Measurements from ENCODE around the gene GLIS1.

GLIS1 gene

DNA sequence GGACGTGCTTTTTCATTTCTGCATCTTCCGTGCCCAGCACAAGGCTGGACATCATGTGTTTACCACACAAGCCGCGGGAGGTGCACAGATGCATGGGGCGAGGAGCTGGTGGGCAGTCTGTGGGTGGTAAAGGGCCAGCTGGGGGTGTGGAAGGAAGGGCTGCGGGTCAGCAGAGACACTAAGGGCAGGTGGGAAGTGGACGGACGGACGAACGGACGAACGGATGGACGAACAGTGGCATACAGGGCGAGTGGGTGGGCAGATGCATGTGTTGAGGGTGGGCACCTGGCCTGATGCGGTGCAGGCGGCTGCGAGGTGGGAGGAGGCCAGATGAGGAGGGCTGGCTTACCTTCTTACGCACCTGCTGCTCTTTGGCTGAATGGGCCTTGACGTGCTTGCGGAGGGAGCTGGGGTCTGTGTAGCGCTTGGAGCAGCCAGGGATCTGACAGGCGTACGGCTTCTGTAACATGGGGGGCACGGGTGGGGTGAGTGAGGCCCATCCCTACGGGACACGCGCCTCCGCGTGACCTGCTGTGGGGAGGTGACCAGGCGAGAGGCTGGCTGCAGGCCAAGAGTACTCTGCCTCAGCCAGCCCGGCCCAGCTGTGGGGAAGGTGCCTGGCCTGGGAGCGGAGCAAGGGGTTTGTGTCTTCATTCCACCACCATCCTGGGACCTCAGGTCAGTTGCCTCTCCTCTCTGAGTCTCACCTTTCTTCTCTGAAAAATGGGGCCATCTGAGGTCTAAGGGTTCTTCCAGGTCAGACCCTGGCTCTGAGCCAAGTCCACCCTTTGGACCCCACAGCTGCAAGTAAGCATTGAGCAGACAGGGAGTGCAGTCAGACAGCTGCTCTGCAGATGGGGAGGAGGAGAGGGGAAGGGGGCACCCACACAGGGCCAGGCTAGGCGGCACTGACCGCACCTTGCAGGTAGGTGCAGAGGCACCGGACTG is 214.3 kb downstream of the GLIS1 start:
- H3K27ac ChIP-seq (ENCODE audit: low read length) = no peak overlapping the region
- H3K4me3 ChIP-seq (ENCODE audit: low read length) = no peak overlapping the region
- no peaks in the 10 kb centered on the region for H3K4me1 ChIP-seq (ENCODE audit: control insufficient read depth, low read depth, low read length)
- no peak overlapping the region for H3K9ac ChIP-seq (ENCODE audit: low read length)
- H3K36me3 ChIP-seq (ENCODE audit: control insufficient read depth, low read depth, low read length) = no peaks in the 10 kb centered on the region
- no peaks in the 10 kb centered on the region for H3K27me3 ChIP-seq (ENCODE audit: control insufficient read depth, insufficient read depth, low read length)
- H3K9me3 ChIP-seq (ENCODE audit: control insufficient read depth, low read depth, low read length) = no peaks in the 10 kb centered on the region

DNA sequence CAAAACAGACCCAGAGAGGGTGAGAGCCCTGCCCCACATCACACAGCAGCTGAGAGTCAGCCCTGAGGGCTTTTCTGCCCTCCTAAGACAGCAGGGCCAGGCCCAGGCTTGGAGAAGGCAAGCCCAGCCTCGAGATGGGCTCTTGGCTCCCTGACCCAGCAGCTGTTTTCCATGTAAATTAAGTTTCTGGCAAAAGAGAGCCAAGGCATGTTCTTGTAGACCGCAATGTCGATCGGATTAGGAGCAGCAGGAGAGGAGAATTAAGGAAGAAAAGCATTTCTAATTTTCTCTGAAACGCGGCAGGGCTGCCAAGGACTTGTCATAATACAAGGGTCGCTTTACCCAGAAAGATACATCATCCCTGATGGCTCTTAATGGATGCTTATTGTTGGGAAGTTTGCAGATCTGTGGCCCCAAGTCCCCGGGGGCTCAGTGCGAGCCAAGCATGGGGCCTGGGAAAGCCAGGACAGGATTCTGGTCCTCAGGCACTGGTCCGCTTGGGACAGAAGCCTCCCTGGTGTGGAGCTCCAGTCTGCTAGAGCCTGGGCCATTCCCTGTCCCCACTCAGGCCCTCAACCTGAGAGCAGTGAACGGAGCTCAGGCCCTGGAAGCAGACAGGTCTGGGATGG is 216.9 kb downstream of the GLIS1 start:
- Histone ChIP-seq H3K27me3 (ENCODE audit: control insufficient read depth, insufficient read depth, low read length) (no peaks in the 10 kb centered on the region), H3K9me3 (ENCODE audit: control insufficient read depth, low read depth, low read length) (no peaks in the 10 kb centered on the region), H3K4me3 (ENCODE audit: low read length) (no peak overlapping the region), H3K9ac (ENCODE audit: low read length) (no peak overlapping the region), H3K27ac (ENCODE audit: low read length) (no peak overlapping the region), H3K4me1 (ENCODE audit: control insufficient read depth, low read depth, low read length) (no peaks in the 10 kb centered on the region), H3K36me3 (ENCODE audit: control insufficient read depth, low read depth, low read length) (no peaks in the 10 kb centered on the region)

- Histone ChIP-seq H3K4me3 (ENCODE audit: low read length) (no peak overlapping the region), H3K9ac (ENCODE audit: low read length) (no peak overlapping the region), H3K27me3 (ENCODE audit: control insufficient read depth, insufficient read depth, low read length) (no peaks in the 10 kb centered on the region), H3K27ac (ENCODE audit: low read length) (no peak overlapping the region), H3K4me1 (ENCODE audit: control insufficient read depth, low read depth, low read length) (no peaks in the 10 kb centered on the region), H3K36me3 (ENCODE audit: control insufficient read depth, low read depth, low read length) (no peaks in the 10 kb centered on the region), H3K9me3 (ENCODE audit: control insufficient read depth, low read depth, low read length) (no peaks in the 10 kb centered on the region)
Observed at GRCh38 chr1:53520481-53520880, 218.5 kb downstream of the GLIS1 start.

DNA sequence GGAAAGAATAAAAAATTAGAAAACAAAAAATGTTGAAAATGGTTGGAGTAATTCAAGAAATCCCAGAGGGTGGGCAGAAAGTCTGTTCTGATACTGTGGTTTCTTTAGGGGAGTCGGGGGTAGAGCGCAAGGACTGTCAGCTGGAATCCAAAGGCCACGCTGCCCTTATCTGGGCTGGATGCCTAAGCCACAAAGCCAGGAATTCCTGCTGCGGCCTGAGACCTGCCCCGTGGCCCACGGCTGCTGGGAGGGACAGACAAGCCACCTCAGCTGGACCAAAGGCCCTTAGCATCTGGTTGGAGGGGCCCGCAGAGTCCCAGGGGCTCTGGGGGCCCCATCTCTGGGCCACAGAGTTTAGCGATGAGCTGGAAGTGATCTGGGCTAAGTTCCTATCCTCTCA is 219.5 kb downstream of the GLIS1 start:
- H3K27ac ChIP-seq (ENCODE audit: low read length) = no peak overlapping the region
- no peak overlapping the region for H3K4me3 ChIP-seq (ENCODE audit: low read length)
- no peaks in the 10 kb centered on the region for H3K9me3 ChIP-seq (ENCODE audit: control insufficient read depth, low read depth, low read length)
- no peaks in the 10 kb centered on the region for H3K27me3 ChIP-seq (ENCODE audit: control insufficient read depth, insufficient read depth, low read length)
- no peaks in the 10 kb centered on the region for H3K36me3 ChIP-seq (ENCODE audit: control insufficient read depth, low read depth, low read length)
- no peaks in the 10 kb centered on the region for H3K4me1 ChIP-seq (ENCODE audit: control insufficient read depth, low read depth, low read length)
- no peak overlapping the region for H3K9ac ChIP-seq (ENCODE audit: low read length)

DNA sequence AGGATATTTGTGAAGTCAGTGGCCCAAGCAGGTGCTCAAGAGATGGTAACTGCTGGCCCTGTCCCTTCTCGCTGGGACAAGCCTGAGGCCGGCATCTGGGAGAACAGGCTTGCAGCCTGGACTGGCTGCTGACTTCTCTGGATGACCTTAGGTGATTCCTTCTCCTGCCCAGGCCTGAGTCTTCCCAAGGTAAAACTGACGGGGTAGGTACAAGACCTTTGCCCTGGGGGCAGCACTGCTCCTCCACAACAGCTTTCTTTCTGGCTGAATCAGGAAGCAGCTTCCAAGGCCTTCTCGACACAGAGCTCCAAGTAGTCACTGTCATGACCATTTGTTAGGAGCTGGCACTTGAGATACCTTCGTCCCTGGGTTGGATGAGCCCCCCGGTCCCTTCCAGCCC is 220.2 kb downstream of the GLIS1 start:
- no peak overlapping the region for H3K9ac ChIP-seq (ENCODE audit: low read length)
- H3K4me1 ChIP-seq (ENCODE audit: control insufficient read depth, low read depth, low read length) = no peaks in the 10 kb centered on the region
- H3K4me3 ChIP-seq (ENCODE audit: low read length) = no peak overlapping the region
- H3K36me3 ChIP-seq (ENCODE audit: control insufficient read depth, low read depth, low read length) = no peaks in the 10 kb centered on the region
- no peaks in the 10 kb centered on the region for H3K9me3 ChIP-seq (ENCODE audit: control insufficient read depth, low read depth, low read length)
- H3K27me3 ChIP-seq (ENCODE audit: control insufficient read depth, insufficient read depth, low read length) = no peaks in the 10 kb centered on the region
- H3K27ac ChIP-seq (ENCODE audit: low read length) = no peak overlapping the region

DNA sequence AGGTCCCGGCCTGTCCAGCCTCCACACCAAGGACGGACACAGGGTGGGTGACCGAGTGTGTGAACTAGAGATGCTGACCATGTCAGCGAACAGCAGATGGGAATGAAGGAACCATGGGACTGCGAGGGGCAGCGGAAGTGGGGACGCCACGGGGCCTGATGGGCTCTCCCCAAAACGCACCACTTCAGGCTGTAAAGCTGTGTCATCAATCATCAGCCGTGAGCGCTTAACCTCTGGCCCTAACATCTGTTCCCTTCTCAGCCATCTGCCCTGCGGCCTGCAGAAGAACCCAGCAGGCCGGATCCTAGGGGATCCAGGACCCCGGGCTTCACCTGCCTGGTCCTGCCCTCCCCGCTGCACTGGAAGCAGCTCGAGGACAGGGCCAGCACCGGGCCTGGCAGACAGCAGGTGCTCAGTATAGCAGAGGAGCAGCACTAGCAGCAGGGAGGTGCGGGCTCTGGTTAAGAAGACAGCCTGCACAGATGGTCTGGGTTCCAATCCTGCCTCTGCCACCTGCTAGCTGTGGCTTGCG is 221.1 kb downstream of the GLIS1 start:
- Histone ChIP-seq H3K27me3 (ENCODE audit: control insufficient read depth, insufficient read depth, low read length) (no peaks in the 10 kb centered on the region), H3K9me3 (ENCODE audit: control insufficient read depth, low read depth, low read length) (no peaks in the 10 kb centered on the region), H3K36me3 (ENCODE audit: control insufficient read depth, low read depth, low read length) (no peaks in the 10 kb centered on the region), H3K4me1 (ENCODE audit: control insufficient read depth, low read depth, low read length) (no peaks in the 10 kb centered on the region), H3K4me3 (ENCODE audit: low read length) (no peak overlapping the region), H3K9ac (ENCODE audit: low read length) (no peak overlapping the region), H3K27ac (ENCODE audit: low read length) (no peak overlapping the region)

GRCh38 chr1:53517109-53517508 is 221.9 kb downstream of the GLIS1 start:
- Histone ChIP-seq H3K4me1 (ENCODE audit: control insufficient read depth, low read depth, low read length) (no peaks in the 10 kb centered on the region), H3K27me3 (ENCODE audit: control insufficient read depth, insufficient read depth, low read length) (no peaks in the 10 kb centered on the region), H3K36me3 (ENCODE audit: control insufficient read depth, low read depth, low read length) (no peaks in the 10 kb centered on the region), H3K9ac (ENCODE audit: low read length) (no peak overlapping the region), H3K27ac (ENCODE audit: low read length) (no peak overlapping the region), H3K4me3 (ENCODE audit: low read length) (no peak overlapping the region), H3K9me3 (ENCODE audit: control insufficient read depth, low read depth, low read length) (no peaks in the 10 kb centered on the region)

- no peak overlapping the region for H3K9ac ChIP-seq (ENCODE audit: low read length)
- H3K27me3 ChIP-seq (ENCODE audit: control insufficient read depth, insufficient read depth, low read length) = no peaks in the 10 kb centered on the region
- no peak overlapping the region for H3K4me3 ChIP-seq (ENCODE audit: low read length)
- H3K36me3 ChIP-seq (ENCODE audit: control insufficient read depth, low read depth, low read length) = no peaks in the 10 kb centered on the region
- H3K4me1 ChIP-seq (ENCODE audit: control insufficient read depth, low read depth, low read length) = no peaks in the 10 kb centered on the region
- no peaks in the 10 kb centered on the region for H3K9me3 ChIP-seq (ENCODE audit: control insufficient read depth, low read depth, low read length)
- H3K27ac ChIP-seq (ENCODE audit: low read length) = no peak overlapping the region
Observed at GRCh38 chr1:53516181-53516580, 222.8 kb downstream of the GLIS1 start.

- H3K4me1 ChIP-seq (ENCODE audit: control insufficient read depth, low read depth, low read length) = no peaks in the 10 kb centered on the region
Observed at GRCh38 chr1:53514436-53514835, 224.5 kb downstream of the GLIS1 start.

GRCh38 chr1:53513846-53514245 is 225.1 kb downstream of the GLIS1 start:
- Histone ChIP-seq H3K9me3 (ENCODE audit: control insufficient read depth, low read depth, low read length) (no peaks in the 10 kb centered on the region), H3K4me1 (ENCODE audit: control insufficient read depth, low read depth, low read length) (no peaks in the 10 kb centered on the region), H3K9ac (ENCODE audit: low read length) (no peak overlapping the region), H3K27ac (ENCODE audit: low read length) (no peak overlapping the region), H3K36me3 (ENCODE audit: control insufficient read depth, low read depth, low read length) (no peaks in the 10 kb centered on the region), H3K27me3 (ENCODE audit: control insufficient read depth, insufficient read depth, low read length) (no peaks in the 10 kb centered on the region), H3K4me3 (ENCODE audit: low read length) (no peak overlapping the region)

More at GRCh38 chr1:53514436-53514835, 224.5 kb downstream of the GLIS1 start:
- Histone ChIP-seq H3K36me3 (ENCODE audit: control insufficient read depth, low read depth, low read length) (no peaks in the 10 kb centered on the region), H3K4me3 (ENCODE audit: low read length) (no peak overlapping the region), H3K9me3 (ENCODE audit: control insufficient read depth, low read depth, low read length) (no peaks in the 10 kb centered on the region), H3K27me3 (ENCODE audit: control insufficient read depth, insufficient read depth, low read length) (no peaks in the 10 kb centered on the region), H3K9ac (ENCODE audit: low read length) (no peak overlapping the region), H3K27ac (ENCODE audit: low read length) (no peak overlapping the region)

DNA sequence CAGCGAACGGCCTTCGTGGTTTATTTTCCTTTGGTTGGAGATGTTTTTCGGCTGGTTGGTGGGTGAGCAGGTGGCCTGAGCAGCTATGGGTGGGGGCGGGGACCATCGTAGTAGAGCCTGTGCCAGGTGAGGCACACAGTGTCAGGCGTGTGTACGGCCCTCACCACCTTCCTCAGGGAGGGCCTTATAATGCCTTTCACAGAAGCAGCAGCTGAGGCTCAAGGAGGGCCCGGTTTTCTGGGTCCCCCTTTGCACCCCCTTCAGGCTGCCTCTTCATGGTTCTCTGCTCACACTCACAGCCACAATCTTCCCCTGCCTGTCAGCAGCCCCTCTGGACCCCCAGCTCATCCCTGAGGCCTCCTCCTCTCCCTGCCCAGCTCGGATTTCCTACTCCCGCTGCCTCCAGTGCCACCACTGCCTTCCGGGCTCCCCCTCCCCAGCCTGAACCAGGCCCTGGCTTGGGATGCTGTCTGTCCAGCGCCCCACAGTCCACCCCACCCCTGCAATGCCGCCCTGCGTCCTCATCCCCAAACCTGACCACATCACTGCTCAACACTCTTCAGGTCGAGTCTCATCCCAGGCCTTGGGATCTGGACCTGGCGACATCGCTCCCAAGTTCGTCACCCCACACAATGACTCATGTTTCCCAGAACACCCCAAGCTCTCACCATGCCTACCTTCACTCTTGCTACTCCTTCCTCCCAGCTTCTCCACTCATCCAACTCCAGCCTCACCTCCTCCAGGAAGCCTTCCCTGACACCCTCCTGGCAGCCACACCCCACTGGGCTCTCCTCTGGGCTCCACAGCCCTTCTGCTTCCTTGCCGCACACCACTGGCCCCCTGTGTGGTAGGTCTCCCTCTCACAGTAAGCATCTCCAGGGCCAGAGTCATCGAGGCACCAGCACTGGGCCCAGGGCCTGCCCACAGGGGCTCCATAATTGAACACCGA is 225.9 kb downstream of the GLIS1 start:
- Histone ChIP-seq H3K27ac (ENCODE audit: low read length) (no peak overlapping the region), H3K4me3 (ENCODE audit: low read length) (no peak overlapping the region), H3K9me3 (ENCODE audit: control insufficient read depth, low read depth, low read length) (no peaks in the 10 kb centered on the region), H3K9ac (ENCODE audit: low read length) (no peak overlapping the region), H3K36me3 (ENCODE audit: control insufficient read depth, low read depth, low read length) (no peaks in the 10 kb centered on the region), H3K27me3 (ENCODE audit: control insufficient read depth, insufficient read depth, low read length) (no peaks in the 10 kb centered on the region), H3K4me1 (ENCODE audit: control insufficient read depth, low read depth, low read length) (no peaks in the 10 kb centered on the region)

Measured in iPS-18a (cell line).